ENCODE measurements around the gene PLAGL2. TPM values are rescaled to one million over a fixed set of nuclear protein-coding genes. Genes with fewer than 3 reads are reported as not detected.

The PLAGL2 gene
- polyA plus RNA-seq, 3 donors = 19.2 to 21.5 (median 19.4) TPM

DNA sequence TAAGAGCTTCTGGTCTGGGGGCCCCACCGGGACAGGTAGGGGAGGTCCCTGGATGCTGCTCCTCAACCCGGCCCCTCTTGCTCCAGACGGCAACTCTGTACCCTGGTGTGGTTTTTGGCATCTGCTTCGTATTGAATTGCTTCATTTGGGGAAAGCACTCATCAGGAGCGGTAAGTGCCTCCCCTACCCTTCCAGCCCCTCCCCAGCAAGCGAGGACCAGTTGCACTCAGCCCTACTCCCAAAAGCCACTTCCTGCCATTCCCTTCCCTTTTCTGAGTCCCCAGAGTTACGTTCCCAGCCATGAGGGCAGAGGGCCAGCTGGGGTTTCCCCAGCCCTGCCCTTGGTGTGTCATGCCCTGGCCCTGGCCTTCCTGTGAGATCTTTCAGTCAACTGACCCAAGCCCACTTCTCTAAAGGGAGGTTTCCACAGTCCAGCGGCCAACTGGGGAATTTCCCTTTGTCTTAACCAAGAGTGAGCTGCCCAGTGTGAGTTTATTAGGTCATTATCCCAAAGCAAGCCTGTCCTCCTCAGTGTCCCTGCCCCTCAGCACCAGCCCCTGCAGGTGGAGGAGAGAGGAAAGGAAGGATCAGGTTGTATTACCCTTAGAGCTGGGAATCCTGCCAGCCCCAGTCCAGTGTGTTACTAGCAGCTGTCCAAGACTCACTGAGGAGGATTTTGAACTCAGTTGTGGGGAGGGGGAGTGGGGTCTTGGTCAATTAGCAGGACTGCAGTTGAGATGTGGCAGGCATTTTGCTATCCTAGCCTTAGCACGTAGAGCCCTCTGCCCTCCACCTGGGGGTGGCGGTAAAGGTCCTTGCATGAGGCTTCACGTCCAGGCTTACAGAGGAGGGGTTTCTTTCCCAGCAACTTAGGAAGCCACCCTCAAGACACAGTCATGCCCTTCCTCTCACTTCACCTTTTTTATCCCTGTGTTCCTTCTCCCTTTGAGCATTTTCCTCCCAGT is 52.2 kb downstream of the PLAGL2 start:
- DNase-seq (ENCODE audit: low read depth in 3 of 3, low spot score in 2 of 3) = peak; percentile 16 to 54 (median 42)

DNA sequence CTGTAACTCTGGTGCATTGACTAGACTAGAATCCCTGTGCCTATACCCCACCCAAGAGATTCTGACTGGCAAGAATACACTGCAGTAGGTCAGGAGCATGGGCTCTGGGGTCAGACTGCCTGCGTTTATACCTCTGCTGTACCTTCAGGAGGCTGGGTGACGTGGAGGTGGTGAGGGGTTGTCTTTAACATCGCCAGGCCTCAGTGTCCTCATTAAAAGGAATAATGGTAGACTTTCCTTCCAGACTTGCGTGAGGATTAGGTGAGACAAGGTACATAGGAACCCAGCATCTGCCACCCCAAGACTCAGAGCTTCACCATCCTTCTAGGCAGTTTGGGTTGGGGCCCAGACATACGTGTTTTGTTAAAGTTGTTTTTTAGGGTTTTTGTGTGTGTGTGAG is 53.8 kb downstream of the PLAGL2 start:
- no peak for DNase-seq (ENCODE audit: low read depth in 3 of 3, low spot score in 2 of 3)

GRCh38 chr20:32153156-32153665 is 54.3 kb downstream of the PLAGL2 start:
- DNase-seq (ENCODE audit: low read depth in 3 of 3, low spot score in 2 of 3) = no peak

- DNase-seq (ENCODE audit: low read depth in 3 of 3, low spot score in 2 of 3) = no peak
Measured at GRCh38 chr20:32152421-32153155, 55.0 kb downstream of the PLAGL2 start.

DNA sequence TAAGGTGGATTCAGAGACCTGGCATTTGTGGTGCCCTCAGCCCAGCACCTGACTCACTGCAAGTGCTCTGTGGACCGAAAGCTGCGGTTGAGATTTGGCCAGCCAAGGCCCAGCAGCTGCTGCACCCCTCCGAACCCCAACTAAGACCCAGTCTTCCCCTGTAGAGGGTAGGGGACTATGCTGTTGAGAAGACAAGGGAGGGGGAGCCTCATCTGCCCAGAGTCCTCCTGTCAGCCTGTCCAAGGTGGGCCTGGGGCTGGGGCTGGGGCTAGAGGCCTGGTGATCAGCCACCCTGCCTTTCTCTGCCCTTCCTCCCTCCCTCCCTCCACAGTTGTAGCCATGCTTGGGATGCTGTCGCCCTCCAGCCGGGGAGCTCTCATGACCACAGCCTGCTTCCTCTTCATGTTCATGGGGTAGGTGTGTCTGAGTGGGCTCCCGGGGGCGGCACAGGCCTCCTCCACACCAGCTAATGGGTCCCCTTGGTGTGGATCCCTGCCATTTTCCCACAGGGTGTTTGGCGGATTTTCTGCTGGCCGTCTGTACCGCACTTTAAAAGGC is 57.2 kb downstream of the PLAGL2 start:
- DNase-seq (ENCODE audit: low read depth in 3 of 3, low spot score in 2 of 3) = no peak

DNA sequence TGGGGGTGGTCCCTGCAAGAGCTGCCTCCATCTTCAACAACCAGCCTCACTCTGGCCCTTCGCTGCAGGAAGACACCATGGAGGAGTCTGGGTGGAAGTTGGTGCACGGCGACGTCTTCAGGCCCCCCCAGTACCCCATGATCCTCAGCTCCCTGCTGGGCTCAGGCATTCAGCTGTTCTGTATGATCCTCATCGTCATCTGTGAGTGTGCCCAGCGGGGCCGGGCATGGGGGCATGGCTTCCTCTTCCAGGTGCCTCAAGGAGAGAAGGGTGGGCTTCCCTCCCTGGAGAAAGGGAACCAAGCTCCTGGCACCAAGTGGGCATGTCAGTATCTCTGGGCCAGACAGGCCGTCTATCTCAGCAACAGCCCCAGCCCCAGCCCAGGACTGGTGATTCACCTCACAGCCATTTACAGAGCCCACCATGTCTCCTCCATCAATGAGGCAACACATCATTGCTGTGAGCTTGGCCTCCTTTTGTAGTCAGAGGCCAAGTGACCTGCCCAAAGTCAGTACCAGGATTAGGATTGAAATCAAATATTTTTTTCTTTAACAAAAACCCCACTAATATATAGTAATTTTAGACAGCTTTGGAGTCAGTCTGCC is 57.9 kb downstream of the PLAGL2 start:
- no peak for DNase-seq (ENCODE audit: low read depth in 3 of 3, low spot score in 2 of 3)

DNA sequence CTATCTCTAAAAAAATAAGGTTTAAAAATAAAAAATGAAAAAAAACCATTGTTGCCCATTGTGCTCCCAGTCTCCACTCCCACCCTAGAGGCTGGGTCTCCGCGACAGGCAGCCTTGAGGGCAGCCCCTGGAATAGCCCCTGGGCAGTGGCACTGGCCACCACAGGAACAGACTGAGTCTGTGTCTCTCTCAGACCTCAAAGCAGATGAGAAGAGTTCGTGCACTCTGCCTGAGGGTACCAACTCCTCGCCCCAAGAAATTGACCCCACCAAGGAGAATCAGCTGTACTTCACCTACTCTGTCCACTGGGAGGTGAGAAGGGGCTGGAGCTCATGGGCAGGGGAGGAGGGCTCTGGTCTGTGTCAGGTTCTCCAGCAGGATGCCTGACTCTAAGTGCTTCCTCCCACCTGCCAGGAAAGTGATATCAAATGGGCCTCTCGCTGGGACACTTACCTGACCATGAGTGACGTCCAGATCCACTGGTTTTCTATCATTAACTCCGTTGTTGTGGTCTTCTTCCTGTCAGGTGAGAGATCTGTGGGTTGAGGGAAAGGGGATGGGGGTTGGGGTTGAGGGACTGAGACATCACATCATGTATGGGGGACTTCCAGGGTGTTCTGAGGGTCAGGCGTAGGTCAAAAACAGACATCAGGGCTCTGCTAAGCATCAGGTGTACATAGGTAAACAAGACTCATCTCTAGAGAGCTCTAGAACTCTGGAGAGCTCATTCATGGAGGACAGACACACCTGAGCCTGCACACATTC is 62.5 kb downstream of the PLAGL2 start:
- no peak for DNase-seq (ENCODE audit: low read depth in 3 of 3, low spot score in 2 of 3)

DNA sequence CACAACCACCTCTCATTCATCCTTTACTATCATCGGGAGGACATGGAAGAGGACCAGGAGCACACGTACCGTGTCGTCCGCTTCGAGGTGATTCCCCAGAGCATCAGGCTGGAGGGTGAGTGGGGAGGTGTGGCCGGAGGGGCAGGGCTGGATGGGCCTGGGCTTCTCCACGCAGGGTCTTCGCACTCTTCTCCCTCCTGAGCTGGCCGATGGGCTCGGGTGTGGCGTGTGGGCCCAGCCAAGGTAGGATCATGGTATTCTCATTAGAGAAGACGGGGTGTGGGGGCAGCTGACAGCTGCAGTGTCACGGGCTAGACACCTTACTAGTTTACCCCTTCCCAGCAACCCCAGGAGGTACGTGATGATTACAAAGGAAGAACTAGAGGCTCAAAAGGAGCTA is 64.6 kb downstream of the PLAGL2 start:
- DNase-seq (ENCODE audit: low read depth in 3 of 3, low spot score in 2 of 3) = no peak

Other genes starting within 250 kb of the PLAGL2 start
- under 1 TPM; 0.24 to 0.33 (median 0.26) TPM for gene XKR7, start 239.6 kb downstream of the PLAGL2 start, polyA plus RNA-seq (ENCODE audit: insufficient read length in 3 of 3)
- 1 to 10 TPM; 6.3 to 6.4 (median 6.3) TPM for gene CCM2L, start 197.3 kb downstream of the PLAGL2 start, polyA plus RNA-seq (ENCODE audit: insufficient read length in 3 of 3)
- 1 to 10 TPM; 2.2 to 3.3 (median 2.6) TPM for gene HCK, start 155.5 kb downstream of the PLAGL2 start, polyA plus RNA-seq (ENCODE audit: insufficient read length in 3 of 3)
- 10 to 100 TPM; 65.3 to 68.8 (median 68.7) TPM for gene TM9SF4, start 98.0 kb downstream of the PLAGL2 start, polyA plus RNA-seq (ENCODE audit: insufficient read length in 3 of 3)
- gene POFUT1, start 137 bp upstream of the PLAGL2 start, polyA plus RNA-seq (ENCODE audit: insufficient read length in 3 of 3) = 10 to 100 TPM; 42.7 to 44.7 (median 43.0) TPM
- 10 to 100 TPM; 47.1 to 49.1 (median 47.9) TPM for gene KIF3B, start 69.9 kb upstream of the PLAGL2 start, polyA plus RNA-seq (ENCODE audit: insufficient read length in 3 of 3)
- gene ASXL1, start 150.6 kb upstream of the PLAGL2 start, polyA plus RNA-seq (ENCODE audit: insufficient read length in 3 of 3) = 10 to 100 TPM; 55.8 to 58.9 (median 58.6) TPM

Measured in right renal cortex interstitium (tissue), 3 donors.